HG03565 (cell line): Measurements from ENCODE around the gene PLEKHH1.

Experiments used
- ATAC-seq: cut with Tn5 transposase; IDR thresholded peaks from one replicate; pipeline ENCODE4 v1.9.1; 2021; ENCODE audit warnings: mild to moderate bottlenecking, moderate library complexity; ENCODE audit not compliant: unreplicated experiment

Gene PLEKHH1

GRCh38 chr14:67532998-67533753, at the start of gene PLEKHH1:
Gene PLEKHH1 (plus strand): TSS chr14:67533290. CDS start chr14:67541868, 8,578 bp downstream.
- no peak for ATAC-seq

- ATAC-seq = no peak
These were observed 49.4 kb upstream of the PLEKHH1 start for GRCh38 chr14:67483579-67484285.

DNA sequence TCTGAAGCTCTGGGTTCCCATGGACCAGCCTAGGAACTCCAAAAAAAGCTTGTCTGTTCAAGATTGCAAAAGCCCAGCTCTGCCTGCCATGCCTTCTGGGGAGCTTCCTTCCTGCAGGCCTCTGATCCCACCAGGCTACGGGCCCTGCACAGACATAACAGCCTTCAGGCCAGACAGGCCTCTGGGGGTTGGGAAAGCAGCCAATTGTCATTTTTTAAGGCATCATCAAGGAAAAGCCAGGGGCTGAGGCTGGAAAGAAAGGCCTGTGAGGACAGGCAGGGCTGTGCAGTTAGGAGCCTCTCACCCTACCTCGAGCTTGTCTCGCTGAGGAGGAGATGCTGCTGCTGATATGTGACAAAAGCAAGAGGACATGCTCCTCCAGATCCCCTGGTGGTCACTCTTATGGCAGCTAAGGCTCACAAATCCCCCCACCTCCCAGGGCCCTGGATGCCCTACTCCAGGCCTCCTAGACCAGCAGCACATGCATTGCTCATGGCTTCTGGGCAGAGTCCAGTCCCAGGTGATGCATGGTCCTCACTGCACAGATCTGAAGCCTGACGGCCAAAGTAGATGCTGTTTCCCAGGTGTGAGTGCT, 47.5 kb upstream of the PLEKHH1 start:
- ATAC-seq = no peak

DNA sequence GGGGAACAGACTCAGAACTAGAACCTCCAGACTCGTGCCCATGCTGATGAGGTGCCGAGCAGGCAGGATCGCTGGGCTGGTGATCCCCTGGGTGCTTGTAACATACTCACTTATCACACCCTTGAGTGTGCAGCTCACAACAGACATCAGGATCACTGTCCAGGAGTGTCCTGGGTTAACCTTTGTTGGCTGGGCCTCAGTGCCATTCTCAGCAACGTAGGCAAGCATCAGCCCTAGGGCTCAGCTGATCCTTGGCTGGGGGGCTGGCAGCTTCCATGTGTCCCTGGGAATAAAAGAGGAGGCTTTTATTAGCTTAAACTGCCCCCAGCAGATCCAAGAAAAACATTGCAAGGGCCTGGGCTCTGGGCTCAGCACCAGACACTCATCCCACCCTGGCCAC, 46.2 kb upstream of the PLEKHH1 start:
- no peak for ATAC-seq

DNA sequence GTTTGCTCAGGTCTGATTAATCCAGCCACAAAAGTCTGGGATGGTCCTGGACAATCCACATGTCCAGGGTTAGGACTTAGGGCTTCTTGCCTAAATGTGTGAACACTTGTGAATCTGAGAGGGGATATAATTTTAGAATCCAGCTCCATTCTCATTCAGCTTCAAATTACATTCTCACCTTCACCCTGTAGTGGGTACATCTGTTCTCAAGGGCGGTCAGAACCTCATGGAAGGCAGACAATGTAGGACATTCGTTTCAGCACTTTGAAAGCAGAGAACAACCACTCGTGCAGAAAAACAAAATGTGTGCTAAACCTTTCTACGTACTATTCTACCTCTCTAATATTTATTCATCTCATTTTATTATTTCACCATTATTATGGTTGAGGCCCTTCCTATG, 45.8 kb upstream of the PLEKHH1 start:
- no peak for ATAC-seq

- ATAC-seq = peak; percentile 77
These were observed 44.9 kb upstream of the PLEKHH1 start, which contains the start of gene TMEM229B for GRCh38 chr14:67487937-67488893. Gene TMEM229B (minus strand): TSS chr14:67488721. CDS start chr14:67473923, 14,798 bp downstream.

- ATAC-seq = no peak
These were observed 42.9 kb upstream of the PLEKHH1 start for GRCh38 chr14:67490196-67490595.

- no peak for ATAC-seq
These were observed 41.8 kb upstream of the PLEKHH1 start for GRCh38 chr14:67491285-67491684.

GRCh38 chr14:67491741-67492507, 41.2 kb upstream of the PLEKHH1 start:
- no peak for ATAC-seq

DNA sequence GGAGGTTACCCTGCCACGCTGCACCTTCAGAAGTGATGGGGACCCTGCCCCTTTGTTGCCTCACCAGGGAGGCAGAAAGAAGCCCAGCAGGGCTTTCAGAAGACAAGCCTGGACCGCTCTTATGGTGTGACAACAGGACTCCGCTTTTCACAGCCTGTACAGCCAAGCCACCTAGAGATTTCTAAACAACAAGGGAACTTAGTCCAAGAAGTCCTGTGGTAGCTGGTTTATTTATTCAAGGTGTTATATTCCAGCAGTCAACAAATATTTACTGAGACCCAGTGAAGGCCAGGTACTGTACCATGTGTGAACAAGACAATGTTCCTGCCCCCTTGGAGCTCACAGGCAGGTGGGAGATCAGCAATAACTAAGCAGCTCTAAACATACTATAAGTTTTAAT, 40.6 kb upstream of the PLEKHH1 start:
- ATAC-seq = no peak

DNA sequence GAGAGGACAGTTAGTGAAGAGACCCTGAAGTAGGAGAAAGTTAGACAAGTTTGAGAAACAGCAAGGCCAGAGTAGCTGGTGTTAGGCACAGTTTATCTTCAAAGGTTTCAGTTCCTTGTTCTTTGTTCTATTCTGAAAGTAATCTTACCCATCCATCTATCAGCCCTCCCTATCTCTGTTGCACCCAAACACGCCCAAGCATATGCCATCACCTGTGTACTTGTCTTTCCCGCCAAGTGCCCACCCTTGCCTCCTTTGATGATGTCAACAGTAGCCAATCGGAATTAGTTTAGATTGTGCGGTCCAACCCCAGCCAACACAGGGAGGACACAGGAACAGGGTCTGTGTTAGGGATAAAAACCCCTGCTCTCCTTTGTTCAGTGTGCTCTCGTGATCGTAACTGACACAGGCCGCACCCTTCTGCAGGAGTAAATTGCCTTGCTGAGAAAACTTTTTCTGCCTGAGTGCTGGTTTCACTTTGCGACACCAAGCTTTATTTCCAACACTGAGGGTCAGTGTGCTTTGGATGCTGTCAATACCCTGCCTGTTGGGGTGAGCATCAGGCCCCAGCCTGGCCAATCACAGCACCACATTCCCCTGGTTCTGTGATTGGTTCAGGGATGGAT, 39.9 kb upstream of the PLEKHH1 start:
- peak; percentile 44 for ATAC-seq

DNA sequence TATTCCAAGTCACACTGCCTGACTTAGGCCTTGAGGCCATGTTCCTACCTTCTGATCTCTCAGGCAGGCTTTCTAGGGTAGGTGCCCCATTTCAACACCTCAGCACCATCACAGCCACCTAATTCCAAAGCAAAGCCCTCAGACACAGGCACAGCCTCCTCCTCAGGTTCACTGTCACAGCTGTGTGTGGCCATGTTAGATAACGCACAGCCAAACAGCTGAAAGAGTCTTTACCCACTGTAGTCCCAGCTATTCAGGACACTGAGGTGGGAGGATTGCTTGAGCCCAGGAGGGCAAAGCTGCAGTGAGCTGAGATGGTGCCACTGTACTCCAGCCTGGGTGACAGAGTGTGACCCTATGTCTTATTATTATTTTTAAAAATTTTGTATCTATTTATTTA, 37.3 kb upstream of the PLEKHH1 start:
- no peak for ATAC-seq

GRCh38 chr14:67497216-67497615, 35.9 kb upstream of the PLEKHH1 start:
- ATAC-seq = no peak

DNA sequence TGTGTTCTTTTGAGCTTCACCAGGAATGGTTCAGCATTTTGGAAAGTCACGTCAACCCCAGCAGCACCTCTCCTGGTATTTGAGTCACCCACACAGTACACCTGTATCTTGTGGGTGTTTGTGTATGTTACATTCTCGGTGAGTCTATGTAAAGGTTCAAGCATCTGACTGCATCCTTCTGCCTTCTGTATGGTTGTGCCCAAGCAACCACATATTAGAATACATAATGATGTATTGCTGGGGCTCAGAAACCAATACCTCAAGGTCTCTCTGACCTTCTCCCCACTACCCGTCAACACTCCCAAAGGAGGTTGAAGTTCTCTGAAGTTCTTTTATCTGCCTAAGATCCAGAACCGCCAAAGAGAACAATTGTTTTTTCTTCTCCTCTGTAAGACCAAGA, 35.4 kb upstream of the PLEKHH1 start:
- ATAC-seq = no peak

DNA sequence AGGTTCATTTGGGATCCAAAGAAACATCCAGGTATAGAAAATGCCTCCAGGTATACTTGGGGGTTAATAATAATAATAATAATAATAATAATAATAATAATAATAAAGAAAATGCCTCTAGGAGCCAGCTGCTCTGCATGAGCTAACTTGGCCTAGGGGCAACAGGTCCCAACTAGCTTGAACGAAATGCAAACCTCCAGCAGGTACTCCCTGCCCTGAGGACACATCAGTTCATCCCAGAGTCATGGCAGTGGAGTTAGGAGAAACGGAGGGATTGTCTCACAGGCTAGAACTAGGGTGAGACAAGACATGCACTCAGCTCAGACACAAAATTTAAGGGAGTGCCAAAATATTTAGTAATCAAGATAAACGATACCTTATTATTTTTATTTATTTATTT, 32.1 kb upstream of the PLEKHH1 start:
- ATAC-seq = no peak

DNA sequence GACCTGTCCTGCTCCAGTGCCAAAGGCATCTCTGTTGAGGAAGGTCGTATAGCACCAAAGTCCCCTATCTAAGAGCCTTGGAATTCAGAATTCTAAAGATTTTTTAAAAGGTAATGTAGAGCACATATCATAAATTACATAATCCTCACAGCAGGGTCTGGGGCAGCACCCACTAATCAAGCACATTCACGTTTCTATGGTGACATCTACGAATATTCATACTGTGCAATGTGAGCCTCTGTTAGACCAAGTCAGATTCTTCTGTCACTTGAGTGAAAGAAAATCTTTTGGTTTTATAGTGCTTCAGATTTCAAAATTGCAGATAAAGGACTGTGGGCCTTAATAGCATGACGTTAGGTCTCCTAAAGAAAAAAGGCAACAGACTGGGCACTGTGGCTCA, 31.4 kb upstream of the PLEKHH1 start:
- no peak for ATAC-seq

DNA sequence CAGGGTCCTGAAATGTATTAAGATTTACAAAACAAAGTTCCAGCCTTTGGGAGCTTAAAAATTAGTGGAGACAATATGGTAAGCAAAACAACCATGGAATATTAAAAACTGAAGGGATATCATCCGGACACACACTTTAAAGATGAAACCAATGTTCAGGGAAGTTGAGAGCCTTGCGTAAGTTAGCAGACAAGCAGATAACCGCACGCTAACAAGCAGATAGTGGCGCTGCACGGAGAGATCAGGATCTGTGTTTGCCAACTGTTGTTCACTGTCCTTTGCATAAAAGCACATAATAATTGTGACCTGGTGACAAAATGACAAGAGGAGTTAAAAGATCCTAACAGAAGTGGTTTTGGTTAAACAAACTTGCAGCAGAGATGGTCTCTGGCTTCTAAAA, 30.2 kb upstream of the PLEKHH1 start:
- ATAC-seq = no peak

- ATAC-seq = no peak
These were observed 29.8 kb upstream of the PLEKHH1 start for GRCh38 chr14:67503331-67503730.

DNA sequence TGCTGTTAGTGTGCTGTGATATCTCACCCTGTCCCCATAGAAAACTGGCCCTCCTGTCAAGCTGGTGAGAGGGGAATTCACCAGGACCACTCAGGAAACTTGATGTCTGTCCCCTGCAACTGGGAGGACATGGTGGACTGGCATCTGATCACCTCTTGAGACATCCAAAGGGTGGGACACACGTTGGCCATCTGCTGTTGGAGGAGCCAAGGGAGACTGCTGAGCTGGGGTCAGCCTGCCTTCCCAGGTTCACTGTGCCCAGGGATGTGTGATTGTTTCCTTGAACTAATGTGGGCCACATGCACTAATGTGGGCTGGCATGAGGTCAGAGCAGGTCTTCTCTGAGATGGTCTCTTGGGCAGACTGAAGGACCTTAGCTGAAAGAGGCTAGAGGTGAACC, 27.8 kb upstream of the PLEKHH1 start:
- ATAC-seq = no peak

DNA sequence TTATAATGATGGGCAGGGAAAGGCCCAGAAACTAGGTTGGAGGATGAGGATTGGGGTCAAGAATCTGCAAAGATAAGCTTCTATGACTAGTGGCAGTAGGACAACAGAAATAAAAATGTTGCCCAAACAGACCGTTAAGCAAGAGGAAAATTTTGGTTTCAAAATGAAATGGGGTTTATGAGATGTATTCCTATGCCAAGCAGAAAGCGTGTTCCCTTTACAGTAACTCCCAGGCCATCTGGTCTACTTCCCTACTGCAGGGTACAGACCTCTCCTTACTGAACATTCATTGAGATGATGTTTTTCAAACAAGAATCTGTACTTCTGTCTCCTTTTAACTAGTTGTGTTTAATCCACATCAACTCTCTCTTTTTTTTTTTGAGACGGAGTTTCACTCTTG, 24.1 kb upstream of the PLEKHH1 start:
- no peak for ATAC-seq
